ENCODE data around the gene ZCCHC24. TPM values are rescaled to one million over a fixed set of nuclear protein-coding genes. Genes with fewer than 3 reads are reported as not detected.

The ZCCHC24 gene
- total RNA-seq, 3 donors from 2014 or later (not counting 1 experiment from before 2014, with no cell fraction given): 2.8 to 4.0 (median 3.6) TPM

- intact Hi-C loops (cut with micrococcal nuclease): no loop called here
- TF ChIP-seq, protein P1, sequence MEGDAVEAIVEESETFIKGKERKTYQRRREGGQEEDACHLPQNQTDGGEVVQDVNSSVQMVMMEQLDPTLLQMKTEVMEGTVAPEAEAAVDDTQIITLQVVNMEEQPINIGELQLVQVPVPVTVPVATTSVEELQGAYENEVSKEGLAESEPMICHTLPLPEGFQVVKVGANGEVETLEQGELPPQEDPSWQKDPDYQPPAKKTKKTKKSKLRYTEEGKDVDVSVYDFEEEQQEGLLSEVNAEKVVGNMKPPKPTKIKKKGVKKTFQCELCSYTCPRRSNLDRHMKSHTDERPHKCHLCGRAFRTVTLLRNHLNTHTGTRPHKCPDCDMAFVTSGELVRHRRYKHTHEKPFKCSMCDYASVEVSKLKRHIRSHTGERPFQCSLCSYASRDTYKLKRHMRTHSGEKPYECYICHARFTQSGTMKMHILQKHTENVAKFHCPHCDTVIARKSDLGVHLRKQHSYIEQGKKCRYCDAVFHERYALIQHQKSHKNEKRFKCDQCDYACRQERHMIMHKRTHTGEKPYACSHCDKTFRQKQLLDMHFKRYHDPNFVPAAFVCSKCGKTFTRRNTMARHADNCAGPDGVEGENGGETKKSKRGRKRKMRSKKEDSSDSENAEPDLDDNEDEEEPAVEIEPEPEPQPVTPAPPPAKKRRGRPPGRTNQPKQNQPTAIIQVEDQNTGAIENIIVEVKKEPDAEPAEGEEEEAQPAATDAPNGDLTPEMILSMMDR (IDR thresholded peaks at IDR 0.05): no peak
- H3K4me1 Mint-ChIP-seq: peaks cover 11 to 14% of the 10 kb centered on the region in 2 donors
- H3K27ac Mint-ChIP-seq: no peak overlapping the region
- ATAC-seq (no peak), DNase-seq (peak in 1 of 2 donors; percentile 2)
- Histone ChIP-seq H3K9me3 (ENCODE audit: control insufficient read depth, insufficient read depth, low read length) (no peaks in the 10 kb centered on the region), H3K4me1 (ENCODE audit: control insufficient read depth, insufficient read depth, low read length) (peaks cover 10% of the 10 kb centered on the region), H3K4me3 (ENCODE audit: low read length) (no peak overlapping the region), H3K27ac (ENCODE audit: low read length) (no peak overlapping the region), H3K27me3 (ENCODE audit: control insufficient read depth, insufficient read depth, low read length) (no peaks in the 10 kb centered on the region), H3K36me3 (ENCODE audit: control insufficient read depth, insufficient read depth, low read length) (peaks cover 2% of the 10 kb centered on the region)
- no peaks in the 10 kb centered on the region for H3K9me3 Mint-ChIP-seq
- H3K27me3 Mint-ChIP-seq (ENCODE audit: low read depth in 2 of 2): peaks cover 7 to 8% of the 10 kb centered on the region in 2 donors
- WGBS (ENCODE audit: insufficient coverage): 98% methylated on average over 5 of the region's 5 CpGs
- no peak overlapping the region for H3K4me3 Mint-ChIP-seq
- peaks cover 6% of the 10 kb centered on the region for H3K36me3 Mint-ChIP-seq
Measured at GRCh38 chr10:79360499-79361342, 84.7 kb downstream of the ZCCHC24 start.

DNA sequence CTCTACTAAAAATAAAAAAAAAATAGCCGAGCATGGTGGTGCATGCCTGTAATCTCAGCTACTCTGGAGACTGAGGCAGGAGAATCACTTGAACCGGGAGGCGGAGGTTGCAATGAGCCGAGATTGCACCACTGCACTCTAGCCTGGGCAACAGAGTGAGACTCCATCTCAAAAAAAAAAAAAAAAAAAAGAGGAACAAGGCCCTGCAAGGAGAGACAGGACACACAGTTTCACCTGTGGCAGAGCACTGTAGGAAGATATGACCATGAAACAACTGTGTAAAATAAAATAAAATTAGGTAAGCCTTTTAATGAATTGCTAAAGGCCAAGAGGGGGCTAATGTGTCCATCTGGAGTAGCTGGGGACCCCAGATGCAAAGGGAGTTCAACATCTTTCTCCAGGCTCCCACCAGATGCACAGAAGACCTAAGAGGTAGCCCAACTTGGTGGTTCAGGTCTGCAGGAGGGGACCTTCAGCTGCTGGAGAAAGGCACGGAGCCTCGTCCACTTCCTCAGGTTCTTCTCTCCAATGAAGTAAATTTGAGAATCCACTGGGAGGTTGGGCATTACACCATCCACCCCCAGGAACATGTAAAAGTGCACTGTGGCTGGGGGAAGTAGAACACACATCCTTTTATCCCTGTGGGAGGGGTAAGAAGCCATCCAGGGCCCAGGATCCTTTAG lies 85.5 kb downstream of the ZCCHC24 start:
- DNase-seq (peak in 1 of 2 donors; percentile 4), ATAC-seq (no peak)
- peaks cover 4% of the 10 kb centered on the region for H3K36me3 Mint-ChIP-seq
- H3K27ac Mint-ChIP-seq: no peak overlapping the region
- H3K4me1 Mint-ChIP-seq: peaks cover 18% of the 10 kb centered on the region in 2 donors
- peaks cover 5 to 7% of the 10 kb centered on the region in 2 donors for H3K27me3 Mint-ChIP-seq (ENCODE audit: low read depth in 2 of 2)
- intact Hi-C loops (cut with micrococcal nuclease): no loop called here
- H3K4me1 ChIP-seq (ENCODE audit: control insufficient read depth, insufficient read depth, low read length): peaks cover 11% of the 10 kb centered on the region
- H3K4me3 Mint-ChIP-seq: no peak overlapping the region
- TF ChIP-seq, protein P1 (IDR thresholded peaks at IDR 0.05): no peak
- peaks cover 5% of the 10 kb centered on the region for H3K36me3 ChIP-seq (ENCODE audit: control insufficient read depth, insufficient read depth, low read length)
- no peak overlapping the region for H3K4me3 ChIP-seq (ENCODE audit: low read length)
- no peaks in the 10 kb centered on the region for H3K9me3 Mint-ChIP-seq
- H3K9me3 ChIP-seq (ENCODE audit: control insufficient read depth, insufficient read depth, low read length): no peaks in the 10 kb centered on the region
- no peak overlapping the region for H3K27ac ChIP-seq (ENCODE audit: low read length)
- 91% methylated on average over 6 of the region's 6 CpGs for WGBS (ENCODE audit: insufficient coverage)
- no peaks in the 10 kb centered on the region for H3K27me3 ChIP-seq (ENCODE audit: control insufficient read depth, insufficient read depth, low read length)

DNA sequence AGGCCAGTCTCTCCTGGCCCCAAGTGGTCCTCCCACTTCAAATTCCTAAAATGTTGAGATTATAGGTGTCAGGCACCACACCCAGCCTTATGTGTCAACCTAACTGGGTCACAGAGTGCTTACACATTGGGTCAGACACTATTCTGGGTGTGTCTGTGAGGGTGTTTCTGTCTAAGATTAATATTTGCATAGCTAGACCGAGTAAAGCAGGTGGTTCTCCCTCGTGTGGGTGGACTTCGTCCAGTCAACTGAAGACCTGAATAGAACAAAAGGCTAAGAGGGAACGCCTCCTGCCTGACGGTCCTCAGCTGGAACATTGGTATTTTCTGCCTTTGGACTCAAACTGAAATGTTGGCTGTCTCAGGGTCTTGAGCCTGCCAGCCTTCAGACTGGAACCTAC lies 86.6 kb downstream of the ZCCHC24 start:
- Histone ChIP-seq H3K9me3 (ENCODE audit: control insufficient read depth, insufficient read depth, low read length) (no peaks in the 10 kb centered on the region), H3K27ac (ENCODE audit: low read length) (no peak overlapping the region), H3K4me3 (ENCODE audit: low read length) (no peak overlapping the region), H3K36me3 (ENCODE audit: control insufficient read depth, insufficient read depth, low read length) (peaks cover 15% of the 10 kb centered on the region), H3K4me1 (ENCODE audit: control insufficient read depth, insufficient read depth, low read length) (peaks cover 21% of the 10 kb centered on the region), H3K27me3 (ENCODE audit: control insufficient read depth, insufficient read depth, low read length) (no peaks in the 10 kb centered on the region)
- H3K36me3 Mint-ChIP-seq: no peaks in the 10 kb centered on the region
- no peaks in the 10 kb centered on the region for H3K27me3 Mint-ChIP-seq (ENCODE audit: low read depth in 2 of 2)
- no peaks in the 10 kb centered on the region for H3K9me3 Mint-ChIP-seq
- H3K27ac Mint-ChIP-seq: no peak overlapping the region
- TF ChIP-seq, protein P1 (IDR thresholded peaks at IDR 0.05): no peak
- intact Hi-C loops (cut with micrococcal nuclease): no loop called here
- 75% methylated on average over 5 of the region's 5 CpGs for WGBS (ENCODE audit: insufficient coverage)
- no peak for ATAC-seq
- DNase-seq: peak in 1 of 2 donors; percentile 1
- H3K4me1 Mint-ChIP-seq: peaks cover 27% of the 10 kb centered on the region in 2 donors
- H3K4me3 Mint-ChIP-seq: no peak overlapping the region

Data from natural killer cell (primary cell).